Stimulated activated CD4-positive, alpha-beta T cell treated with anti-CD3 and anti-CD28 coated beads, TNF-alpha, amount 100 ng/mL, for 48 hours (primary cell): ENCODE data around the gene ZKSCAN1.
"Not testable (repeated sequence)": the region's sequence is repeated elsewhere in the genome, so short reads cannot be mapped to it uniquely, and the experiment has no call there.

Experiments used
- DNase-seq, 3 donors: peaks; one replicate each; pipeline ENCODE4 v3.0.0-alpha.2; 2020; ENCODE audit warnings: low read depth in 3 of 3

The ZKSCAN1 gene

DNA sequence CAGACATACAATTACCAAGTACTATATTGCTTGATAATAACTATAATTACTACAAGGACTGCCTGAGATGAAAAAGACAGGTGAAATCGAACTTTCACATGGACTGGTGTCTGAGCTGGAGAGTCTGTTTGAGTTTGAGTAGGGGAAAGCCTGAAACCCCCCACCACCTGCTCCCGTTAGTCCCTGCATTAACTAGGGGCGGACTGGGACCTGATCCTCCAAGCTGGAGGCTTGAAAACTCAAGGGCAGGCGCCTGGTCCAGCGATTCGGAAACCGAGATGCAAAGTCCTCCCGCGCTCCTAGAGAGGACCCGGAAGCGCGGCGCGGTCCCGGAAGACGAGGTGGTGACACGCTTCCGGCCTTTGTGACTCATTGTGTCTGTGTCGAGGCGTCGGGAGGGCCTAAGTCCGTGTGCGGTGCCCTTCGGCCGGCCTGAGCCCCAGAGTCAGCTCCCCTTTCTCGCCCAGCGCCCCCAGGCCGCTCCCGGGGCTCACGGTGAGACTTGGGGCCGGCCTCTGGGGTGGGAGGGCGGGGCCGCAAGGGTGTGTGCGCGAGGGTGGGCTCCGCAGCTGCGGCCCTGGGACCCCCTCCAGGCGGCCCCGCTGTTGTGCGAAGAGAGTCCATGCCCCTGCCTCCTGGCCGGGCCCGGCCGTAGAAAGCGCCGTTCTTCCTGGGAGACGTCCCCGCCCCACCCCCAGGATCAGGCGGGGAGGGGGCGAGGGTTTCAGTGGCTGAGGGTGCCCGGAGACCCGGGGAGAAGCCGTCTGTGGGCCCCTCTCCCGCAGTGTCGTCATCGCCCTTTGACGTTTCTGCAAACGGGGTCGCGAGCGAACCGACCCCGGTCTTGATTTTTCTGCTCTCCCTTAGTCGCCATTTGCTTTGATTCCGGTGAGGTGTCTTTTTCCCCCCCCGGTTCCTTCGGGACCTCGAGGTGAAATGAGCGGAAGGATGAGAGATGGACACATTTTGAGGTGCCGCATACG is at the start of gene ZKSCAN1:
Gene ZKSCAN1, plus strand, starts transcription at position 365 of the 983 bp plus-strand sequence. CDS start 7,911 bp downstream, outside the sequence.
- peak; percentile 71 to 76 (median 75) for DNase-seq

DNA sequence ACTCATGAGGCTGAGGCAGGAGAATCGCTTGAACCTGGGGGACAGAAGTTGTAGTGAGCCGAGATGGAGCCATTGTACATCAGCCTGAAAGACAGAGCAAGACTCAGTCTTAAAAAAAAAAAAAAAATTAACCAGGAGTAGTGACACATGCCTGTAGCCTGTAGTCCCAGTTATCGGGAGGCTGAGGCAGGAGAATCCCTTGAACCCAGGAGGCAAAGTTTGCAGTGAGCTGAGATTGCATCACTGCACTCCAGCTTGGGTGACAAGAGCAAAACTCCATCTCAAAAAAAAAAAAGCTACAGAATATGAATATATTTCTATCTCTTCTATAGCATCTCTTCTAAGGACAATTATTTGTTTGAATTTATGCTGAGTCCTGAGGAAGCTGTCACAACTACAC is 46.1 kb upstream of the ZKSCAN1 start:
- no peak for DNase-seq

DNA sequence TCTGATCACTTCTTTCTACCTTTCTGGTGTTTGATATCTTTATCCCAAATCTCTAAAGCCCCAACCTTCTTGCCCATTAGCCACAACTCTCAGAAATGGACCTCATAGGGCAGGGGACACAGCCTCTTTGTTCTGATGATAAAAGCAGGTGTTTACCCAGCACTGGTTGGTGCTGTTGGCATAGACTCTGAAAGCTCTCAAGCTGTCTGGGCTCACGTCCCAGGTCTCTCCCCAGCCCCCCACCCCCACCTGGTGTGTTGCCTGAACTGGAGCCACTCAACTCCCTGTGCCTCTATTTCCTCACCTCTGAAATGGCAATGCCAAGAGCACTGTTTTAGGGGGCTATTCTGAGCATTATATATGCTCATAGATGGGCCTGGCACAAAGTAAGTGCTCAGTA is 45.6 kb upstream of the ZKSCAN1 start:
- not testable (repeated sequence) for DNase-seq

DNA sequence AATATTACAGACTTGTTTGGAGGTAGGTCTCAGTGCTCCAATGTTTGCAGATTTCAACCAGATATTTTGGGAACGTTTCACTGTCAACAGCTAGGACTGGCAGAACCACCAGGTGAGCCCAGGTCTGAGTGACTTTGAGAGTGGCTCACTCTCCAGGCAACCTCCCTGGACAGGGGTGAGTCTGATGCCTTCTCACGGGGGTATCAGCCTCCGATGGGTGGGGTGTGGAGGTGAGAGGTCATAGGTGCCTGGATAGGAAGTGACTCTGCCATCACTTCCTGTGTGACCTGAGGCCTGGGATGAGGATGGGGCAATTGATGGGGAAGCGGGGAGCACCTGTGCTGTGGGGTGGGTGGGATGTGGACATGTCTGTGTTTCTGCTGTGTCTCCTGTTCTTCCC is 44.2 kb upstream of the ZKSCAN1 start:
- DNase-seq = no peak

DNA sequence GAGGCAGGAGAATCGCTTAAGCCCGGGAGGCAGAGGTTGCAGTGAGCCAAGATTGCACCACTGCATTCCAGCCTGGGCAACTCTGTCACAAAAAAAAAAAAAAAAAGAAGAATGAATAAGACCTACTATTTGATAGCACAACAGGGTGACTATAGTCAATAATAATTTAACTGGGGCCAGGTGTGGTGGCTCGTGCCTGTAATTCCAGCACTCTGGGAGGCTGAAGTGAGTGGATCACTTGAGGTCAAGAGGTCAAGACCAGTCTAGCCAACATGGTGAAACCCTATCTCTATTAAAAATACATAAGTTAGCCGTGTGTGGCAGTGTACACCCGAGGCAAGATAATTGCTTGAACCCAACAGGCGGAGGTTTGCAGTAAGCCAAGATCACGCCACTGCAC is 41.6 kb upstream of the ZKSCAN1 start:
- not testable (repeated sequence) for DNase-seq

DNA sequence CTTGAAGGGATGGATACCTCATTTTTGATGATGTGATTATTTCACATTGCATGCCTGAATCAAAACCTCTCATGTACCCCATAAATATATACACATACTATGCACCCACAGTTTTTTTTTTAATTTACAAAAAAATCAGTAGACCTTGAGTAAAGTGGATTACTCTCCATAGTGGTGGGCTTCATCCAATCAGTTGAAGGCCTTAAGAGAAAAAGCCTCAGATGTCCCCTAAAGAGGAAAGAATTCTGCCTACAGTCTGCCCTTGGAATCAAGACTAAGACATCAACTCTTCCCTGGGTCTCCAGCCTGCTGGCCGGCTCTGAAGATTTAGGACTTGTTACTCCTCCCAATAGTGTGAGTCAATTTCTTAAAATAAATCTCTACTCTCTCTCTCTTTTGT is 40.7 kb upstream of the ZKSCAN1 start:
- DNase-seq = no peak

DNA sequence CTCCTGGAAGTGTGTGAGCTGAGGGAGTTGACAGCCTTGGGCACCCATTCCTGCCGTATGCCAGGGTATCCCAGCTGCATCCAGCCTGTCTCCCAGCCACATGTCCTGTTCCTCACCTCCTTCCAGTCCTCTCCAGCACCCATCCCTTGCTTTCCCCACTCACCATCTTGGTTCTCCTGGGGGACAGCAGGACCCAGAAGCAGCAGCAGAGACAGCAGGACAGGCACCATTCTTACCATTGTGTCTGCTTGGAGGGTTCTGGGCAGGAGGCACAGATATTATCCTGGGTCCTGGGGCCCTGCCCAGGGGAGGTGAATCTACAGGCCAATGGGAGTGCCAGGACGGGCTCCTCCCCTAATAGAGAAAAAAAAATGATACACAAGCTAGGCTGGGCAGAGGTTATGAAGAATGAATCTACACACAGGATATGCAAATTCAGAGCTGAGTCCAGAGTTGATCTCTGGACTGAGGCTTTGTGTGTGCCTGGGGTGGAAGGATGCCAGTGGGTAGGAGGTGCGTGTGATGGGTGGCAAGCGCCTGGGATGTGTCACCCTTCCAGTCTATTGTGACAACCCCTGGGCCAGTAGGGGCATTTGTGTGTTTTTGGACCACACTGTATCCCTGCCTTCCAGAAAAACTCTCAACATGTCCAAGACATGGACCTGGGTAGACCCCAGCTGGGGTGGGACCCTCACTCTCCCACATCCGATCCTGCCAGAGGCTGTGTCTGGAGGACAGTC is 39.4 kb upstream of the ZKSCAN1 start, which contains the start of gene AZGP1:
Gene AZGP1, minus strand, starts transcription at position 250 of the 740 bp plus-strand sequence. Its CDS starts 11 bp downstream, at position 239.
- DNase-seq = no peak

DNA sequence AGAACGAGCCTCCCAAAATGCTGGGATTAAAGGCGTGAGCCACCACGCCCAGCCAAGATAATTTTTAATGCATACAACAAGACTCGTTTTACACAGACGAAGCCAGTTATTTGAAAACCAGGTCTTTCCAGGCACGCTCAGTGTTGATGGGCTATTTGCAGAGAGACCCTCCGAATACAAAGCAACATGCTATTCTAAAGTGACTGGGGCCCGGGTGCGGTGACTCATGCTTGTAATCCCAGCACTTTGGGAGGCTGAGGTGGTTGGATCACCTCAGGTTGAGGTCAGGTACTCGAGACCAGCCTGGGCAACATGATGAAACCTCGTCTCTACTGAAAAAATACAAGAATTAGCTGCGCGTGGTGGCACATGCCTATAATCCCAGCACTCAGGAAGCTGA is 38.8 kb upstream of the ZKSCAN1 start:
- DNase-seq = no peak

DNA sequence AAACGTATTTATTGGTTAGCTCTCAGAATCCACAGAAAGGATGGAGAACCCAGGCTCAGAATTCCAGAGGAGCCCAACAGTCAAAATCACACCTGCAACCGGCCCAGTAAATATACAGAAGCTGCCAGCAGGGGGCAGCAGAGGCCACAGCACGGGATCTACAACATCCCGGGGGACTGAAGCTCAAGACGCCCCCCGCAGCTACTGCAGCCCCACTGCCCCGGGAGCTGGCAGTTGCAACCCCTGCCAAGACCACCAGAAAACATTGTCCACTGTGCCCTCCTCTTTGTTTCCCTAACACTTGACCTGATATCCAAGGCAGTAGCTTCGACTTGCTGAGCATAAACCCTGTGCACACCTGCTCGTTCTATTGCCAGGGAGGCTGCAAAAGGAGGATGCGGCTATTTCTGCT is 35.6 kb upstream of the ZKSCAN1 start:
- peak; percentile 27 to 50 (median 43) for DNase-seq

DNA sequence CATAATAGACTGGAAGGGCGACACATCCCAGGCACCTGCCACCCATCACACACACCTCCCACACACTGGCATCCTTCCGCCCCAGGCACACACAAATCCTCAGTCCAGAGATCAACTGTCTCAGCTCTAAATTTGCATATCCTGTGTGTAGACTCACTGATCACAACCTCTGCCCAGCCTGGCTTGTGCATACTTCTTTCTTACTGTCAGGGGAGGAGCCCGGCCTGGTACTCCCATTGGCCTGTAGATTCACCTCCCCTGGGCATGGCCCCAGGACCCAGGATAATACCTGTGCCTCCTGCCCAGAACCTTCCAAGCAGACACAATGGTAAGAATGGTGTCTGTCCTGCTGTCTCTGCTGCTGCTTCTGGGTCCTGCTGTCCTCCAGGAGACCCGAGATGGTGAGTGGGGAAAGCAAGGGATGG is 34.9 kb upstream of the ZKSCAN1 start:
- not testable (repeated sequence) for DNase-seq

DNA sequence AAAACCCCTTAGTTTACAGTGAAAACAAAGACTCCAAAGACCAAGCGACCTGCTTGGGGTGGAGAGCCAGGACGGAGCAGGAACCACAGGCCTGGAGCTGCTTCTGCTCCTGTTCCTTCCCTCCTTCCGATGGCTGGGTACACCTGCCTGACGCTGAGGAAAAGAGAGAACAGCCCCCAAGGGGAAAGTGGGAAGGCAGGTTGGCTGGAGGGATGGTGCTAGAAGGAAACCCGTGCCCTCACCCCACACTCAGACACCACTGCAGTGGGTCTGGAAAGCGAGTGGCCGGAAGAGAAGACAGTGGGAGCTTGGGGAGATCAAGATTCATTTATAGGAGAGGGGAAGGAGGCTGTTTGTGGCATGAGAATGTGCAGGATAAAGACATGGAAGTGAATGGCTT is 34.3 kb upstream of the ZKSCAN1 start:
- not testable (repeated sequence) for DNase-seq

DNA sequence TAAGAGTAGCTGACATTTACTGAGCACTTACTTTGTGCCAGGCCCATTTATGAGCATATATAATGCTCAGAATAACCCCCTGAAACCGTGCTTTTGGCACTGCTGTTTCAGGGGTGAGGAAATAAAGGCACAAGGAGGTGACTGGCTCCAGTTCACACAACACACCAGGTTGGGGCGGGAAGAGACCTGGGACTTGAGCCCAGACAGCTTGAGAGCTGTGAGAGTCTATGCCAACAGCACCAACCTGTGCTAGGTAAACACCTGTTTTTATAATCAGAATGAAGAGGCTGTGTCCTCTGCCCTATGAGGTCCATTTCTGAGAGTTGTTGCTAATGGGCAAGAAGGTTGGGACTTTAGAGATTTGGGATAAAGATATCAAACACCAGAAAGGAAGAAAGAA is 30.8 kb upstream of the ZKSCAN1 start:
- DNase-seq = no peak

DNA sequence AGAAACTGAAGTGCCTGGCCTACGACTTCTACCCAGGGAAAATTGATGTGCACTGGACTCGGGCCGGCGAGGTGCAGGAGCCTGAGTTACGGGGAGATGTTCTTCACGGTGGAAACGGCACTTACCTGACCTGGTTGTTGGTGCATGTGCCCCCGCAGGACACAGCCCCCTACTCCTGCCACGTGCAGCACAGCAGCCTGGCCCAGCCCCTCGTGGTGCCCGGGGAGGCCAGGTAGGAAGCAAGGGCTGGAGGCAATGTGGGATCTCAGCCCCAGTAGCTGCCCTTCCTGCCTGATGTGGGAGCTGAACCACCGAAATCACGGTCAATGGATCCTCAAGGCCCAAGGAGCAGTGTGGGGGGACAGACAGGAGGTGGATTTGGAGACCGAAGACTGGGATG is 28.1 kb upstream of the ZKSCAN1 start:
- DNase-seq = not testable (repeated sequence)

DNA sequence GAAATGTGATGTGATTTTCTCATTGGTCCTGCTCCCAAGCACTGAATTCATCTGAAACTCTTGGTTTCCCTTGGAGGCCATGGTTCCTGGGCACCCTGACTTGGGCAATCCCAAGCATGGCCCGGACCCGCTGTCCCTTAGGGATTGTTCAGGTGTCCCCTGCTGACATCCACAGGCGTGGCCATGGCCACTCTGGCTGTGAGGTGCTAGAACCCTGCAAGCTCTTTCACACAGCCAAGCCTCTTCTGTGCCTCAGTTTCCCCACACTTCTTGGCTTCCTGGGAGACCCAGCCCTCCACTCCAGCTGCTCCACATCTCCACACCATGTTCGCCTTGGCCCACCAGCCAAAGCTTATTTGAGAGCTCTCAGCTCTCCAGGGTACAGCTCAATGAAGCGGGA is 27.6 kb upstream of the ZKSCAN1 start:
- DNase-seq = no peak

DNA sequence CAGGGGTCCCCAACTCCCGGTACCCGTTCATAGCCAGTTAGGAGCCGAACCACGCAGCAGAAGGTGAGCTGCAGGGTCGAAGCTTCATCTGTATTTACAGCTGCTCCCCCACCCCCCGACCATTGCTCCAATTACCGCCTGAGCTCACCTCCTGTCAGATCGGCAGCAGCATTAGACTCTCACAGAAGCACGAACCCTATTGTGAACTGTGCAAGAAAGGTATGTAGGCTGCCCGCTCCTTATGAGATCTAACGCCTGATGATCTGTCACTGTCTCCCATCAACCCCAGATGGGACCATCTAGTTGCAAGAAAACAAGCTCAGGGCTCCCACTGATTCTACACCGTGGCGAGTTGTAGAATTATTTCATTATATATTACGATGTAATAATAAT is 24.9 kb upstream of the ZKSCAN1 start:
- DNase-seq = no peak

DNA sequence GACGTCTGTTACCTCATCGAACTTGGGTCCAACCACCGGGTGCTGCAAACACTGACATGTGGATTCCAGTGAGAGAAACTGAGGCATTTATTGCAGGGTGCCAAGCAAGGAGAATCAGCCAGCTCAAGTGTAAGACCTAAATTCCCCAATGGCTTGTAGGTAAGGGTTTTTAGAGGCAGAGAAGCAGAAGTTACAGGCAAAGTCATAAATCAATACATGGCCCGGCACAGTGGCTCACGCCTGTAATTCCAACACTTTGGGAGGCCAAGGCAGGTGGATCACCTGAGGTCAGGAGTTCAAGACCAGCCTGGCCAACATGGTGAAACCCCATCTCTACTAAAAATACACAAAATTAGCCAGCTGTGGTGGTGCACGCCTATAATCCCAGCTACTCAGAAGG is 23.9 kb upstream of the ZKSCAN1 start:
- DNase-seq = not testable (repeated sequence)

DNA sequence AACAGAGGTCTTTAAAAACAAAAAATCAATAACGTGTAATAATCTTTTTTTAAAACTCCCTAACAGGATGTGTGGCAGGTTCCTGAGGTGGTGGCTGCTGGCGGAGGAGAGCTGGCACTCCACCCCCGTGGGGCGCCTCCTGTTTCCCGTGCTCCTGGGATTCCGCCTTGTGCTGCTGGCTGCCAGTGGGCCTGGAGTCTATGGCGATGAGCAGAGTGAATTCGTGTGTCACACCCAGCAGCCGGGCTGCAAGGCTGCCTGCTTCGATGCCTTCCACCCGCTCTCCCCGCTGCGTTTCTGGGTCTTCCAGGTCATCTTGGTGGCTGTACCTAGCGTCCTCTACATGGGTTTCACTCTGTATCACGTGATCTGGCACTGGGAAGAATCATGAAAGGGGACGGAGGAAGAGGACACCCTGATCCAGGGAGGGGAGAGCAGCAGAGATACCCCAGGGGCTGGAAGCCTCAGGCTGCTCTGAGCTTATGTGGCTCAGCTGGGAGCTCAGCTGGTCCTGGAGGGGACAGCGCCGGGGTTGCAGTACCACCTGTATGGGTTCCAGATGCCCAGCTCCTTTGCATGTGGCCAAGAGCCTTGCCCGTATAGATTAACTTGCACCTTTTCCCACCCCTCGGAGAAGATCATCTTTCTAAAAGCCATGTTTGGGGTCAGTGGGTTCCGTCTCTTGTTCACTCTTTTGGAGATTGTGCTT is 22.9 kb upstream of the ZKSCAN1 start:
- no peak for DNase-seq

DNA sequence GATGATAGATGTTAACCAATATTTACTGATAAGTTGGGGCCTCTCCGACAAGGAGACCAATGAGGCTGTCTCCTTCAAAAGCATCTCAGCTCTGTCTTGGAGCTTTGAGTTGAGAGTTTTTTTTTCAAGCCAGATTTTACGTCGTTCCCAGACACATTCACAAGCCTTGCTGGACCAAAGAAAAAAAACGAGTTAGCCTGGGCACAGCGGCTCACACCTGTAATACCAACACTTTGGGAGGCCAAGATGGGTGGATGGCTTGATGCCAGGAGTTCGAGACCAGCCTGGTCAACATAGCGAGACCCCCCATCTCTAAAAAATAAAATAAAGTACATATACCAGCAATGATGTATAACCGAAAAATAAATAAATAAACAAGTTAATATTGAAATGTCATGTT is 20.6 kb upstream of the ZKSCAN1 start:
- no peak for DNase-seq

DNA sequence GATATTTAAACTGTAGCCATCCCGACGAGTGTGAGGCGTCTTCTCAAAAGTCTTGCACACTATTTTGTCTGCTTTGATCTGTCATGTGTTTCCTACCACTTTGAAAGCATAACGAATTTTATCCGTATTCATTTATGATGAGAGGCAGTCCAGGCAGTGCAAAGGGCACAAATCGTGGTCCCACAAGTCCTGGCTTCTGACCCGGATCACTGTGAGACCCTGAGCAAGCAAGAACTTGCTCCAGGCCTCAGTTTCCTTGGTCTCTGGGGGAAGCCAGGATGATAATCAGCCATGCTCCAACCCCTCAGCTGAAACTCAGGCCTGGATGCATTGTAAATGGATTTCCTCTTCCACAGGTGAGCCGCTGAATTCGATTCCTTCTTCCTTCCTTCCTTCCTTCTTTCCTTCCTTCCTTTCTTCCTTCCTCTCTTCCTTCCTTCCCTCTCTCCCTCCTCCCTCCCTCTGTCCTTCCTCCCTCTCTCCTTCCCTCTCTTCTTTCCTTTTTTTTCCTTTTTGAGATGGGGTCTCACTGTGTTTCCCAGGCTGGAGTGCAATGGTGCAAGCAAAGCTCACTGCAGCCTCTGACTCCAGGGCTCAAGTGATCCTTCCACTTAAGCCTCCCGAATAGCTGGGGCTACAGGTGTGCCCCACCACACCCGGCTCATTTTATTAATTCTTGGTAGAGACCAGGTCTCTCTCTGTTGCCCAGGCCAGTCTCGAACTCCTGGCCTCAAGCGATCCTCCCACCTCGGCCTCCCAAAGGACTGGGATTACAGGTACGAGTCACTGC is 18.4 kb upstream of the ZKSCAN1 start:
- DNase-seq = no peak

DNA sequence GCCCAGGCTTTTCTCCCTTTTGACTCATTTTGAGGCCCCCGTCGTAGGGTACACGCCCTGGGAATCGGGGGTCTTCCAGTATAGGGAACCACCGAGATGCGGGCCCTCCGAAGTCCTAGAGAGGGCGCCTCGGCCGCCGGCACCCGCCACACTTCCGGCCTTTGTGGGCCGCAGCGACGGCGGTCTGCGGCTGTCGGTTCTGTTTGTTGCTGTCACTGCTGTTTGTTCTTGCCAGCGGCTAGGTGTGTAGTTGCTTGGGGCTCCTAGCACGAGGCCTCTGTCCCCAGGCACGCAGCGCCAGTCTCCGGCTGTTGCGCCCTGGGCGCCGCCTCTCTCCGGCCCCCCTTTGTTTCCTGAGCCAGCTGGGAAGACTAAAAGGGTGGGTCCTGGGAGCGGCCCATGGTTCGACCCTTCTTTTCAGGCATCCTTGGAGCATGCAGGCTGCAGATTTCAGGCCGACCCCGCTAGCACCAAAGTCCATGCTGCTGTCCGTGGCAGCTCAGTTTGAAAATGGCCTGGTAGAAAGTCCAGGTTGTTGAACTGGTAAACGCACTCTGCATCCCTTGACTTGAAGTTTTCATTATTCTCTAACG is 17.8 kb upstream of the ZKSCAN1 start:
- DNase-seq = peak; percentile 27 to 39 (median 38)

DNA sequence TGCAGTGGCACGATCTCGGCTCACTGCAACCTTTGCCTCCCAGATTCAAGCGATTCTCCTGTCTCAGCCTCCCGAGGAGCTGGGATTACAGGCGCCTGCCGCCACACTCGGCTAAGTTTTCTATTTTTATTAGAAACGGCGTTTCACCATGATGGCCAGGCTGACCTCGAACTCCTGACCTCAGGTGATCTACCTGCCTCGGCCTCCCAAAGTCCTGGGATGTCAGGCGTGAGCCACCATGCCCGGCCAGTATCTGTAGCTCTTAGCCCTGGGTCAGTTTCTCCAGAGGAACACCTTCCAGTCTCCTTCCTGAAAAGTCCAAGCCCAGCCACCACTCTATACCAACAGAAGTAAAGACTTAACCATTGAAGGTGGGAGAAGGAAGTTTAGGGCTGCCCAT is 15.2 kb upstream of the ZKSCAN1 start:
- DNase-seq = no peak
